Thoracic aorta (tissue), 2 donors: ENCODE results near the gene TSPAN7. TPM values are rescaled to one million over a fixed set of nuclear protein-coding genes. Genes with fewer than 3 reads are reported as not detected.

Experiments used
- ATAC-seq: fragments of 150-250 bp; one replicate; pipeline ENCODE4 v1.8.0; 2017; ENCODE audit warnings: low read depth; ENCODE audit not compliant: insufficient number of reproducible peaks, low FRiP score
- DNase-seq: peaks from one replicate; pipeline ENCODE4 v3.0.0-alpha.2; 2020; ENCODE audit warnings: low spot score
- H3K27ac ChIP-seq, 2 donors: fragments of 200-600 bp; sonication (generic); 1 replicate in 1 of 2; 2 replicates in 1 of 2; pipeline ENCODE4 v1.5.1; 2016; ENCODE audit warnings: mild to moderate bottlenecking in 2 of 2, moderate library complexity in 2 of 2
- H3K27me3 ChIP-seq: fragments of 200-600 bp; sonication (generic); replicated peaks from 2 replicates; pipeline ENCODE4 v1.6.0; 2016; ENCODE audit warnings: mild to moderate bottlenecking; ENCODE audit not compliant: insufficient read depth
- H3K36me3 ChIP-seq: fragments of 200-600 bp; sonication (generic); one replicate; pipeline ENCODE4 v1.5.1; 2016
- H3K4me1 ChIP-seq, 2 donors: fragments of 200-600 bp; sonication (generic); 1 replicate in 1 of 2; 2 replicates in 1 of 2; pipeline versions ENCODE4 v1.5.1 to v1.6.0; 2016; ENCODE audit warnings: low read depth in 2 of 2, mild to moderate bottlenecking in 1 of 2; ENCODE audit not compliant: control insufficient read depth in 1 of 2
- H3K4me3 ChIP-seq: fragments of 200-600 bp; sonication (generic); 2 replicates; pipeline ENCODE4 v1.5.1; 2016; ENCODE audit warnings: mild to moderate bottlenecking
- H3K9me3 ChIP-seq: fragments of 200-600 bp; sonication (generic); 2 replicates; pipeline ENCODE4 v1.5.1; 2016
- total RNA-seq, 2 donors: library from RNA; depleted of rRNA; stranded (reverse); fragments of >200 nt; gene quantifications; one replicate each; pipeline versions ENCODE4 v1.1.0 to v1.2.3, GENCODE V29; 2016
- TF ChIP-seq, protein P1 (sequence below): fragments of 200-600 bp; sonication (generic); IDR thresholded peaks from one replicate; pipeline ENCODE4 v1.5.1; 2019; ENCODE audit warnings: antibody characterized with exemption

TSPAN7 gene
- total RNA-seq, 2 donors from 2014 or later = 17.7 to 38.4 TPM

- no peaks in the 10 kb centered on the region for H3K27me3 ChIP-seq
- DNase-seq = no peak
- TF ChIP-seq, protein P1, sequence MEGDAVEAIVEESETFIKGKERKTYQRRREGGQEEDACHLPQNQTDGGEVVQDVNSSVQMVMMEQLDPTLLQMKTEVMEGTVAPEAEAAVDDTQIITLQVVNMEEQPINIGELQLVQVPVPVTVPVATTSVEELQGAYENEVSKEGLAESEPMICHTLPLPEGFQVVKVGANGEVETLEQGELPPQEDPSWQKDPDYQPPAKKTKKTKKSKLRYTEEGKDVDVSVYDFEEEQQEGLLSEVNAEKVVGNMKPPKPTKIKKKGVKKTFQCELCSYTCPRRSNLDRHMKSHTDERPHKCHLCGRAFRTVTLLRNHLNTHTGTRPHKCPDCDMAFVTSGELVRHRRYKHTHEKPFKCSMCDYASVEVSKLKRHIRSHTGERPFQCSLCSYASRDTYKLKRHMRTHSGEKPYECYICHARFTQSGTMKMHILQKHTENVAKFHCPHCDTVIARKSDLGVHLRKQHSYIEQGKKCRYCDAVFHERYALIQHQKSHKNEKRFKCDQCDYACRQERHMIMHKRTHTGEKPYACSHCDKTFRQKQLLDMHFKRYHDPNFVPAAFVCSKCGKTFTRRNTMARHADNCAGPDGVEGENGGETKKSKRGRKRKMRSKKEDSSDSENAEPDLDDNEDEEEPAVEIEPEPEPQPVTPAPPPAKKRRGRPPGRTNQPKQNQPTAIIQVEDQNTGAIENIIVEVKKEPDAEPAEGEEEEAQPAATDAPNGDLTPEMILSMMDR = no peak
- H3K4me3 ChIP-seq = no peak overlapping the region
- no peak overlapping the region for H3K27ac ChIP-seq
- no peak for ATAC-seq
- no peaks in the 10 kb centered on the region for H3K4me1 ChIP-seq
- no peaks in the 10 kb centered on the region for H3K36me3 ChIP-seq
- H3K9me3 ChIP-seq = no peaks in the 10 kb centered on the region
Observed at GRCh38 chrX:38578167-38578566, 16.8 kb downstream of the TSPAN7 start.

DNA sequence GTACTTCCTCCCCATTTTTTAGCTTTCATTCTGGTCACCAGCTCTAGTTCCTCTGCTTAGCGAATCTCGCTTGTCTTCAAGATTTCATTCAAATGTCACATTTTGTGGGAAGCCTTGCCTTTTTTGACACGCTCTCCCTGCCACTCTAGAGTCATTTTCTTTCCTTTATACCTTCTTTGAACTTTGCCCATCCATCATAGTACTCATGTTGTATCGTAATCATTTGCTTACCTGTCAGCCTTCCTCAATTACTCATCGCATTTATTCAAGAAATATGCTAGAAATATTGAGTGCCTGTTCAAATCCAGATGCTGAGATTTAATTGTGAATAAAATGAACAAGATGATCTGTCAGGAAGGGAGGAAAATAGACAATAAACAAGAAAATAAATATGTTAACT is 21.8 kb downstream of the TSPAN7 start:
- H3K36me3 ChIP-seq = no peaks in the 10 kb centered on the region
- H3K9me3 ChIP-seq = no peaks in the 10 kb centered on the region
- ATAC-seq (no peak), DNase-seq (no peak)
- no peaks in the 10 kb centered on the region for H3K4me1 ChIP-seq
- TF ChIP-seq, protein P1 = no peak
- no peaks in the 10 kb centered on the region for H3K27me3 ChIP-seq
- H3K27ac ChIP-seq = no peak overlapping the region
- H3K4me3 ChIP-seq = no peak overlapping the region

GRCh38 chrX:38594434-38594833 is 33.1 kb downstream of the TSPAN7 start:
- ATAC-seq (no peak), DNase-seq (no peak)
- Histone ChIP-seq H3K4me1 (no peaks in the 10 kb centered on the region), H3K27ac (no peak overlapping the region), H3K36me3 (no peaks in the 10 kb centered on the region), H3K9me3 (no peaks in the 10 kb centered on the region), H3K27me3 (no peaks in the 10 kb centered on the region), H3K4me3 (no peak overlapping the region)
- TF ChIP-seq, protein P1 = no peak

DNA sequence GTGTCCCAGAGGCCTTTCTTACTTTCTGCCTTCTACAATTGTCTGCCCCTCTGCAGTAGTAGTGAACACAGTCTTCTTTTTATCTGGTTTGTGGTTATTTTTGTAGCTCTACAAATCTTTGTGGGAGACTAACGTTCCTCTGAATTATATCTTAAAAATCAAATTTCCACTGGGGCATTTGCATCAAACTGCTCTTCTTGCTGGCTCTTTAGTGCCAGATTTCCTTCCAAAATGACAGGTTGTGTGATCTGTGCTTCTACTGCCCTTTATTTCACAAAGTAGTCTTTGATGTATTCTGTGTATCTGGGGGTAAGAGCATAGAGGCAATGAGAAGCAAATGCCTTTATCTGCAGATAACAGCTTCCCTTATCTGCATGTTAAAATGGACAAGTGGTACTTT is 34.5 kb downstream of the TSPAN7 start:
- H3K27me3 ChIP-seq = no peaks in the 10 kb centered on the region
- H3K4me1 ChIP-seq = no peaks in the 10 kb centered on the region
- TF ChIP-seq, protein P1 = no peak
- H3K27ac ChIP-seq = no peak overlapping the region
- DNase-seq (no peak), ATAC-seq (no peak)
- H3K4me3 ChIP-seq = no peak overlapping the region
- no peaks in the 10 kb centered on the region for H3K36me3 ChIP-seq
- no peaks in the 10 kb centered on the region for H3K9me3 ChIP-seq

GRCh38 chrX:38596939-38597338 is 35.6 kb downstream of the TSPAN7 start:
- ATAC-seq (no peak), DNase-seq (no peak)
- H3K27me3 ChIP-seq = no peaks in the 10 kb centered on the region
- no peaks in the 10 kb centered on the region for H3K9me3 ChIP-seq
- no peak overlapping the region for H3K4me3 ChIP-seq
- no peak overlapping the region for H3K27ac ChIP-seq
- no peaks in the 10 kb centered on the region for H3K36me3 ChIP-seq
- H3K4me1 ChIP-seq = no peaks in the 10 kb centered on the region
- TF ChIP-seq, protein P1 = no peak
